Brain microvascular endothelial cell (primary cell): ENCODE results near the gene TUBA4B.

Experiments used
- DNase-seq: peaks from one replicate; pipeline ENCODE4 v3.0.0-alpha.2; 2020
- H3K27ac ChIP-seq: fragments of 250-450 bp; sonication (Bioruptor Pico); 2 replicates; pipeline ENCODE4 v1.5.1; 2020; ENCODE audit warnings: mild to moderate bottlenecking, moderate library complexity
- H3K27me3 ChIP-seq: fragments of 250-450 bp; sonication (Bioruptor Pico); replicated peaks from 2 replicates; pipeline ENCODE4 v1.5.1; 2020; ENCODE audit warnings: mild to moderate bottlenecking
- H3K36me3 ChIP-seq: fragments of 250-450 bp; sonication (Bioruptor Pico); replicated peaks from 2 replicates; pipeline ENCODE4 v1.5.1; 2020; ENCODE audit warnings: mild to moderate bottlenecking
- H3K4me3 ChIP-seq: 2 replicates; pipeline ENCODE4 v1.5.1; 2011; ENCODE audit warnings: low read depth, mild to moderate bottlenecking, control low read depth, low read length, moderate library complexity
- in situ Hi-C: cut with HindIII; loops from 2 replicates; pipeline ENCODE4 v1.10.0; 2017; ENCODE audit warnings: low sequenced_read_pairs, low pct_ligation_motif_present
- TF ChIP-seq, protein P1 (sequence below): IDR thresholded peaks from 2 replicates; pipeline ENCODE4 v1.5.1; 2011; ENCODE audit warnings: low read depth, mild to moderate bottlenecking, moderate library complexity, low read length, control low read depth, inconsistent platforms; ENCODE audit errors: missing control alignments

The TUBA4B gene

DNA sequence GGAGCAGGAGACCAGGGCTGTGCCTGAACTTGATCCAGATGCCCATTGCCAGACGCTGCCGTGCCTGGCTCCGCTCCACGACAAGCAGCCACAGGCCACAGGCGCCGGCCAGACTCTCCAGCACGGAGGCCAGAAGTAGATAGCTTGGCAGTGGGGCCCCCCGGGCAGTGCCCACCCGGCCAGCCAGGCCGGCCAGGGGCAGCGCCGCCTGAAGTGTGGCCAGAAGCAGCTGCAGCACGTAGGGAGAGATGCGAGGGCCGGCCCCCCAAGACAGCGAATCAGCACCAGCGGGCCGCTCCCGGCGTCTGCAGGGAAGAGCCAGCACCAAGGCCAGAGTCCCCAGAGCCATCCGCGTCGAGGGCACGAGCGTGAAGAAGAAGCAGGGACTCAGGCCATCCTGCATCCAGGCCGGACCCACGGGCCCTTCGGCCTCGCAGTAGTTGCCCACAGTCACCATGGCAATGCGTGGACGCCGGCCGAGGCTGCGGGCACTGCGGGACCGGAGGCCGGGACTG lies 34.8 kb upstream of the TUBA4B start:
- TF ChIP-seq, protein P1, sequence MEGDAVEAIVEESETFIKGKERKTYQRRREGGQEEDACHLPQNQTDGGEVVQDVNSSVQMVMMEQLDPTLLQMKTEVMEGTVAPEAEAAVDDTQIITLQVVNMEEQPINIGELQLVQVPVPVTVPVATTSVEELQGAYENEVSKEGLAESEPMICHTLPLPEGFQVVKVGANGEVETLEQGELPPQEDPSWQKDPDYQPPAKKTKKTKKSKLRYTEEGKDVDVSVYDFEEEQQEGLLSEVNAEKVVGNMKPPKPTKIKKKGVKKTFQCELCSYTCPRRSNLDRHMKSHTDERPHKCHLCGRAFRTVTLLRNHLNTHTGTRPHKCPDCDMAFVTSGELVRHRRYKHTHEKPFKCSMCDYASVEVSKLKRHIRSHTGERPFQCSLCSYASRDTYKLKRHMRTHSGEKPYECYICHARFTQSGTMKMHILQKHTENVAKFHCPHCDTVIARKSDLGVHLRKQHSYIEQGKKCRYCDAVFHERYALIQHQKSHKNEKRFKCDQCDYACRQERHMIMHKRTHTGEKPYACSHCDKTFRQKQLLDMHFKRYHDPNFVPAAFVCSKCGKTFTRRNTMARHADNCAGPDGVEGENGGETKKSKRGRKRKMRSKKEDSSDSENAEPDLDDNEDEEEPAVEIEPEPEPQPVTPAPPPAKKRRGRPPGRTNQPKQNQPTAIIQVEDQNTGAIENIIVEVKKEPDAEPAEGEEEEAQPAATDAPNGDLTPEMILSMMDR, result no peak
- peaks cover 28% of the 10 kb centered on the region for H3K36me3 ChIP-seq
- in situ Hi-C loops, result no loop called here

GRCh38 chr2:219218732-219219701 lies 34.0 kb upstream of the TUBA4B start, which contains the start of gene ABCB6:
TSS of gene ABCB6 (minus strand) at chr2:219218958. CDS start at chr2:219218673, 285 bp downstream.
- H3K27ac ChIP-seq, result peak within 1 kb of the TSS; percentile 79
- peaks cover 35% of the 10 kb centered on the region for H3K36me3 ChIP-seq
- TF ChIP-seq, protein P1, result no peak
- DNase-seq, result peak; percentile 91
- H3K4me3 ChIP-seq, result peak within 1 kb of the TSS; percentile 64
- no peaks in the 10 kb centered on the region for H3K27me3 ChIP-seq
- in situ Hi-C loops, result no loop called here

More for the DNA sequence above, 34.8 kb upstream of the TUBA4B start:
- Histone ChIP-seq H3K27me3 (no peaks in the 10 kb centered on the region), H3K27ac (peak overlapping the region; percentile 79), H3K4me3 (peak overlapping the region; percentile 64)
- peak; percentile 75 for DNase-seq

- in situ Hi-C loops, result no loop called here
- H3K27me3 ChIP-seq, result no peaks in the 10 kb centered on the region
- no peak for DNase-seq
- no peak overlapping the region for H3K27ac ChIP-seq
- H3K4me3 ChIP-seq, result no peak overlapping the region
- peaks cover 44% of the 10 kb centered on the region for H3K36me3 ChIP-seq
- TF ChIP-seq, protein P1, result no peak
These were observed 33.1 kb upstream of the TUBA4B start for GRCh38 chr2:219219784-219220532.

DNA sequence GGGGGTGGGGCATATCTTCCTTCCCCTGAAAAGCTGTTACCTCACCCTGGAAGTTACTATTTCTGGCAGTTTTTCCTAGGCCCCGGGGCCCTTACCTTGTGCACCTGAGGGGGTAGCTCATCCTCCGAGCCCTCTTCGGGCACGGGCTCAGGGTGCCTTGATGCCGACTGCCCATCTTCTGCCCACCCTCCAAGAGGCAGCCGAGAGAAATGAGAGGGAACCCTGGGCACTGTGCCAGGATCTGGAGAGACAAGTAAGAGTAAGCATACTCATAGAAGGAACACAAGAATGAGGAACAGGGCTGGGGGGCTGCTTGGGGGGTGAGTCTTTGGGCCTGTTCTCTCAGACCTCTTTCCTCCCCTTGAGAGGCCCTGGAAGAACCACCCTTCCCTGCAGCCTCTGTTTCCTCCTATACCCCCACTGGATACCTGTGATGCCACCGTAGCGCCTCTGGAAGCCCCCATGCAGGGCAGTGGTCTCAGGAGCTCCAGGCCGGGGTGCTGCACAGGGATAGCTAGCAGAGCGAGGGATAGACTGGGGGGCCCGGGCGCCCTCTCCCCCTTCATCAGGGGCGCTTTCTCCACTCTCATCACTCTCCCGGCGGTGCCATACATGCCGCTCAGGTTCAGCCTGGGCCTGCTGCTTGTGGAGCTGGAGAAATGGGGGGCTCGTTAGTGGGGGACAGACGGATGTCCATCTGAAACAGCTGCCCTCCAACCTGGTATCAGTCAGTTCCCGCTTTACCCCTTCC lies 32.2 kb upstream of the TUBA4B start:
- in situ Hi-C loops, result no loop called here
- Histone ChIP-seq H3K36me3 (peaks cover 52% of the 10 kb centered on the region), H3K27me3 (no peaks in the 10 kb centered on the region), H3K27ac (no peak overlapping the region), H3K4me3 (no peak overlapping the region)
- DNase-seq, result no peak
- TF ChIP-seq, protein P1, result no peak

GRCh38 chr2:219221957-219222518 lies 31.0 kb upstream of the TUBA4B start:
- Histone ChIP-seq H3K36me3 (peaks cover 54% of the 10 kb centered on the region), H3K27me3 (no peaks in the 10 kb centered on the region), H3K4me3 (no peak overlapping the region), H3K27ac (no peak overlapping the region)
- no peak for DNase-seq
- in situ Hi-C loops, result no loop called here
- TF ChIP-seq, protein P1, result no peak
